ENCODE data around the gene CASTOR1.
A peak's percentile ranks its signal among the peaks of the same experiment; 100 is the strongest.

Gene CASTOR1

DNA sequence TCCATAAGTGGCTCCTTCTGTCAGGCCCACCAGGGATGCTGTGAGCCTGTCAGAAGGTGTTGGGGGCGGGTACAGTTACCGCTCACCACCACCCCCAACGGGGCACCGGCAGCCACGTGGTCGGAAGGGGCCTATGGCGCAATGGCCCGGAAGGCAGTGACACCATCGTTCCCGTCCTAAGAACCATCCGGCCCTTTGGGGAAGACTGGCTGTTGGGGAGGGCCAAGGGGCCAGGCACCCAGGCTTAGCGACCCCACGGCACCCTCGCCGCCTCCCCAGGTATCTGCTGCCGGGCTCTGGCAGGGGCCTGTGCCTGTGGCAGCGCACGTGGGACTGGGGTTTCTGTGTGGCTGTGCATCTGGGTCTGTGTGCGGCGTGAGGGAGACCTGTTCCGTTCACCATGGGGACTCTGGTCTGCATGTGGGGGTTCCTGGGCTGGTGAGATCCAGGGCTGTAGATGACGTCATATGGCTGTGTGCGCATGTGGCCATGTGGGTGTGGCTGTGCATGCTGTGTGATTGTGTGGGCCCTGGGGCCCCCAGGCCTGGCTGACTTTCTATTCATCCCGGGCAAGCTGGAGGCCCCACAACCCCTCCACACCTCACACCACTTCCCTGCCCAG, 23.4 kb downstream of the CASTOR1 start:
- peak in 2 of 3 experiments; percentile 77 to 81 for DNase-seq (ENCODE audit: low read depth in 3 of 3)

- DNase-seq (ENCODE audit: low read depth in 3 of 3) = no peak
Measured at GRCh38 chr22:30265131-30265720, 24.1 kb downstream of the CASTOR1 start.

GRCh38 chr22:30263883-30264282, 25.4 kb downstream of the CASTOR1 start:
- DNase-seq (ENCODE audit: low read depth in 3 of 3) = no peak

DNA sequence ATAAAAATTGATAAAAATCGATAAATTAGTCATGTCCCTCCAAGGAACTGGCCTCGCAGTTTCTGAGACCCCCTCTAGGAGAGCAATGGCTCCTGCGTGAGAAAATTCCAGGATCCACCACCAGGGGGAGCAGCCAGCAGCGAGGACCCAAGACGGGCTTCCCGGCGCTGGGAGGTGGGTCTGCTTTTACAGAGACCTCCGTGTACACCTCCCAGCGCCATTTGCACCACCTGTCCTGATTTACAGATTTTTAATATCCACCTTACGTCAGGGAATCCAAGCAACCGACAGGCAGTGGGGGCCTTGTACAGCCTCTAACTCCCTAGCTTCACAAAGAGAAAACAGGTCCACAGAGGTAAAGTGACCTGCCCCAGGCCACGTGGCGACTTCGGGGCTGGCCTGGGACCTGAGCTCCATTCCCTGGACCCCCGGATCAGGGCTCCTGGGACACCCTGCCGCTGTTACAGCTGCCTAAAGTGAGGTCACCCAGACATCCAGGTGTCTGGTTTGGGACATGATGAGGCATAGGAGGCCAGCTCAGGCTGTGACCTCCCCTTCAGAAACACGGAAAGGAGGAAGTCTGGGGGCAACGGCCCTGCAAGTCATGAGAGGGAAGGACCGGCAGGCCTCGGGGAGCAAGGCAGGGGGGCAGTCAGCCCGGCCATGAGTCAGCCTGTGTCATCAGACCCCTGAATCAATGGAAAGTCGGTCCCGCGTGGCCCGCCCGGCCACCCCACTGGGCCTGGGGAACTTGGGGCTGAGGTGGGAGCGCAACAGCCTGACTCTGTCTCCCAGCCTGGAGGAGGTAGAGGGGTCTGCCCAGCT, 26.2 kb downstream of the CASTOR1 start:
- peak; percentile 63 to 73 (median 69) for DNase-seq (ENCODE audit: low read depth in 3 of 3)

DNA sequence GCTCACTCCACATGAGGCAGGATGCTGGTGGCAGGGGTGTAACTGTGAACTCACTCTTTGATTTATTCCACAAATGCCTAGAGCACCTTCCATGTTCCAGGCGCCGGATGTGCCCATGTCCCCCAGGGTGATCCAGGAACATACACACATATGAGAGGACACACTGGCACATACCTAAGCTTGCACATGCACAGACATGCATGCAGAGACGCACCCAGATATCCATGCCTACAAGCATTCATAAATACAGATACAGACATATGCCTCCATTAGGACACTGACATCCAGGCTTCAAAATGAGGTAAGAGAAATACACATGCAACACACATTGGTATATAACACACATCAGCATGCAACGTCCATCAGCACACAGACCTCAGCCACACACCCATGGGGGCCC, 27.2 kb downstream of the CASTOR1 start:
- no peak for DNase-seq (ENCODE audit: low read depth in 3 of 3)

- no peak for DNase-seq (ENCODE audit: low read depth in 3 of 3)
Measured at GRCh38 chr22:30261134-30261533, 28.2 kb downstream of the CASTOR1 start.

DNA sequence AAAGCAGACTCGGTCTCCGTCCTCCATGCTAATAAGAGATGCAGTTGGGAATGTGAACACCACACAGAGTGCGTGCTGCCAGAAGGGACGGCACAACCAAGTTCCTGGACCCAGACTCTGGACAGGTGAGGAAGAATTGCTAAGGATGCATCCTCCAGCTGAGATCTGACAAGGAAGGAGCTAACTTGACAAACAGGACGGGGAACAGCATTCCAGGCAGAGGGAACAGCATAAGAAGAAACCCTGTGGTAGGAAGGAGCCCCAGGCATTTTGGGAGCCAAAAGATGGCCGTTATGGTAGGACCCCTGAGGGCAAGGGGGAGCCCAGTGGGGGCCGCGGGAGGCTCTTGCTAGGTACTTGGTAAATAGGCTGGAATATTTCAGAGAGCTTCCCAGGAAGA, 28.6 kb downstream of the CASTOR1 start:
- no peak for DNase-seq (ENCODE audit: low read depth in 3 of 3)

- no peak for DNase-seq (ENCODE audit: low read depth in 3 of 3)
Measured at GRCh38 chr22:30260276-30260675, 29.0 kb downstream of the CASTOR1 start.

- DNase-seq (ENCODE audit: low read depth in 3 of 3) = no peak
Measured at GRCh38 chr22:30254314-30254713, 35.0 kb downstream of the CASTOR1 start.

GRCh38 chr22:30253205-30253852, 36.0 kb downstream of the CASTOR1 start:
- no peak for DNase-seq (ENCODE audit: low read depth in 3 of 3)

- no peak for DNase-seq (ENCODE audit: low read depth in 3 of 3)
Measured at GRCh38 chr22:30252411-30253204, 36.7 kb downstream of the CASTOR1 start.

GRCh38 chr22:30251711-30252110, 37.6 kb downstream of the CASTOR1 start:
- DNase-seq (ENCODE audit: low read depth in 3 of 3) = no peak

DNA sequence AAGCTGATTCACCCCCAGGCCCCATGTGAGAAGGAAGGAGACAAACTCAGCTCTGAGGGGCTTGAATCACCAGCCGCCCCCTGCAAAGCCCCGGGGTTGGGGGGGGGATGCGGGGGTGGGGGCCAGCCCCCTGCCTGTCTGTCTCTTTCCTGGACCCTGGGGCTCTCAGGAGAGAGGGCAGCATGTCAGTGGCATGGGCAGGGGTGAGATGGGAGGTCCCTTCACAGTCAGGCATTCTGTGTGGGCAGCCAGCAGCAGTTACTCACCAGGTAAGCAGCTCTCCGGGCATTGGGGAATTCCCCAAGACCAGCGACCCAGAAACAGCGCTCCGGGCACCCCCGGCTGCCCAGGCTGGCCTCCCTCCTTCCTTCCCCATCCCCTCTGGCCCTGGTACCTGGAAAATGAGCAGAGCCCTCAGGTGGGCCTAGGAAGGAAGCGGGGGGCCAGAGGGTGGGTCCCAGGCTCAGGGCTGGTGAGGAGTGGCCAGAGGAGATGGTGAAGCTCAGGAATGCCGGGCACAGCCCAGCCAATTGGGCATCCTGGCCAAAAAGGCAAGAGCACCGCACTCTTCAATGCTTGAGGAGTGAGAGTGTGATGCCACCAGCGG, 38.5 kb downstream of the CASTOR1 start:
- DNase-seq (ENCODE audit: low read depth in 3 of 3) = no peak

GRCh38 chr22:30250039-30250565, 39.2 kb downstream of the CASTOR1 start:
- no peak for DNase-seq (ENCODE audit: low read depth in 3 of 3)

- no peak for DNase-seq (ENCODE audit: low read depth in 3 of 3)
Measured at GRCh38 chr22:30249049-30250038, 40.0 kb downstream of the CASTOR1 start.

DNA sequence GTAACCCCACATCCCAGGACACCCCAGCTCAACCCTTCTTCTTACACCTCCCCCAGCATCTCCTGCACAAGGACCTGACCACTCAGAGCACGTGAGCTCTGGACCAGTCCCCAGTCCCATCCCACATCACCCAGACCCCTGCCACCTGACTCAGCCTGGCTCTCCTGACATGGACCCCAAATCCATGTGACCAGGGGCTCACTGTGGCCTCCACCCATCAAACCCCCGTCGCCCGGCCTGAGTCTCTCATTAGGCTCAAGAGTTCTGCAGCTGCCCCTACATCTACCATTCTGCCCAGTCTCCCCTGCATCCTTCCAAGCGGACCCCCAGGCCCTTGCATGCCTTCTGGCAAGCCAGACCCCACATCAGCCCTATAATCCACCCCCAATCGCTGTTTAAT, 40.8 kb downstream of the CASTOR1 start:
- no peak for DNase-seq (ENCODE audit: low read depth in 3 of 3)

- DNase-seq (ENCODE audit: low read depth in 3 of 3) = no peak
Measured at GRCh38 chr22:30247974-30248373, 41.3 kb downstream of the CASTOR1 start.

DNA sequence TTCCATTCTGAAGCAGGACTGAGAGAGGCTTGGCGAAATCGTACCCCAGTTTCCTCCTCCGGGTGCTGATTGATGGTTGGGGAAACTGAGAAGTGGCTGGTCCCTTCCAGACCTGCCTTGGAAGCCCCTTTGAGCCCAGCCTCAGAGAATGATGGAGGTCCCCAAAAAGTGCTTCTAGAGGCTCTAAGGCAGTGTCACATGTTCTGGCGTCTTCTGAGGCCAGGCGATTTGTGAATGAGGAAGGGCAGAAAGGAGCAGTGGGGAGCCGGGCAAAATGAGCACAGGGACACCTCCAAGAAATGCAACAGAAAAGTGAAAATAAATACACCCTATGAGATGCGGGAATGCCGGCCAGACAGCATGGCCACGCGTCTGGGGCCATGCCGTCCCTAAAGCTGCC, 41.7 kb downstream of the CASTOR1 start:
- no peak for DNase-seq (ENCODE audit: low read depth in 3 of 3)

DNA sequence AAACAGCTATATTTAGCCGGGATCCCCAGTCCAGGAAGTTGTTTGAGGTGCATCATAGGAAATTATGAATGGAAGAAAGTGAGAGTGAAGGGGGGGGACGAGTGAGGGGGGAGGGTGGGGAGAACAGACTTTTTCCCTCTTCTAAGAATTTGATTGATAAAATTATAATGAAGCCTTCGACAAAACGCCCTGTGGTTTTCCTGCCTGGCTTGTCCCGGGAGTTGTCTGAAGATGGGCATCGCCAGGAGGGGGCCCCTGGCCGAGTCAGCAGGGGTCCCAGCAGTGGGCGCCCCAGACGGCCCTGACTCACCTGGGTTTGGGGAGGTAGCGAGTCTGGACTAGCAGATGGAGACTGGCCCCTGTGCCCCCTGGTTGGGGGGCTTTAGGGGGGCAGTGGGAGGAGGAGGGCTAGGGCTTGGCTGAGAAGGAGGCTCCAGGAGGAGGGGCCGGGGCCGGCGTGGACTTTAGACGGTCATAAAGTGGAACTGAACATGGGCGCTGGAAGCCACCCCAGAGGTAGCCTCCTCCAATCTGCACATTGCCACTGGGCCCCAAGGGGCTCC, 42.4 kb downstream of the CASTOR1 start:
- no peak for DNase-seq (ENCODE audit: low read depth in 3 of 3)
